ENCODE results near the gene NME7.

GRCh38 chr1:169148472-169149252 lies 218.9 kb downstream of the NME7 start:
- TF ChIP-seq EP300 (IDR thresholded peaks at IDR 0.05) (no peak), CTCF (IDR thresholded peaks at IDR 0.05) (no peak), POLR2AphosphoS5 (IDR thresholded peaks at IDR 0.05) (no peak), POLR2A (IDR thresholded peaks at IDR 0.05) (no peak)

Data from sigmoid colon (tissue), 4 donors.